HG03066 (cell line): Measurements from ENCODE around the gene MXRA7.

Source experiments
- ATAC-seq: cut with Tn5 transposase; IDR thresholded peaks from one replicate; pipeline ENCODE4 v1.9.1; 2021; ENCODE audit warnings: low read depth; ENCODE audit not compliant: unreplicated experiment

Gene MXRA7

GRCh38 chr17:76681222-76682137 is 29.3 kb downstream of the MXRA7 start:
- no peak for ATAC-seq

- ATAC-seq = no peak
Observed at GRCh38 chr17:76679239-76679638, 31.5 kb downstream of the MXRA7 start.

- ATAC-seq = no peak
Observed at GRCh38 chr17:76678330-76678729, 32.4 kb downstream of the MXRA7 start.

GRCh38 chr17:76677406-76677805 is 33.4 kb downstream of the MXRA7 start:
- ATAC-seq = no peak

- ATAC-seq = no peak
Observed at GRCh38 chr17:76676629-76677028, 34.1 kb downstream of the MXRA7 start.

GRCh38 chr17:76675648-76676047 is 35.1 kb downstream of the MXRA7 start:
- ATAC-seq = no peak

GRCh38 chr17:76674600-76674999 is 36.2 kb downstream of the MXRA7 start:
- ATAC-seq = no peak

GRCh38 chr17:76673729-76674128 is 37.0 kb downstream of the MXRA7 start:
- ATAC-seq = no peak

- ATAC-seq = no peak
Observed at GRCh38 chr17:76672892-76673291, 37.9 kb downstream of the MXRA7 start.

- ATAC-seq = no peak
Observed at GRCh38 chr17:76672270-76672851, 38.4 kb downstream of the MXRA7 start.

GRCh38 chr17:76671912-76672262 is 38.9 kb downstream of the MXRA7 start:
- ATAC-seq = no peak

GRCh38 chr17:76671123-76671911 is 39.4 kb downstream of the MXRA7 start:
- ATAC-seq = peak; percentile 98

GRCh38 chr17:76670718-76671122 is 40.0 kb downstream of the MXRA7 start:
- ATAC-seq = no peak

- no peak for ATAC-seq
Observed at GRCh38 chr17:76670020-76670717, 40.6 kb downstream of the MXRA7 start.

GRCh38 chr17:76667786-76668453 is 42.8 kb downstream of the MXRA7 start:
- ATAC-seq = no peak

GRCh38 chr17:76667491-76667755 is 43.3 kb downstream of the MXRA7 start:
- ATAC-seq = no peak

- no peak for ATAC-seq
Observed at GRCh38 chr17:76660656-76661042, 50.1 kb downstream of the MXRA7 start.

GRCh38 chr17:76659928-76660655 is 50.7 kb downstream of the MXRA7 start:
- no peak for ATAC-seq

GRCh38 chr17:76658242-76658662 is 52.5 kb downstream of the MXRA7 start:
- ATAC-seq = no peak
